ENCODE measurements around the gene IKBKG.
"Not testable (repeated sequence)": the region's sequence is repeated elsewhere in the genome, so short reads cannot be mapped to it uniquely, and the experiment has no call there.

Gene IKBKG

DNA sequence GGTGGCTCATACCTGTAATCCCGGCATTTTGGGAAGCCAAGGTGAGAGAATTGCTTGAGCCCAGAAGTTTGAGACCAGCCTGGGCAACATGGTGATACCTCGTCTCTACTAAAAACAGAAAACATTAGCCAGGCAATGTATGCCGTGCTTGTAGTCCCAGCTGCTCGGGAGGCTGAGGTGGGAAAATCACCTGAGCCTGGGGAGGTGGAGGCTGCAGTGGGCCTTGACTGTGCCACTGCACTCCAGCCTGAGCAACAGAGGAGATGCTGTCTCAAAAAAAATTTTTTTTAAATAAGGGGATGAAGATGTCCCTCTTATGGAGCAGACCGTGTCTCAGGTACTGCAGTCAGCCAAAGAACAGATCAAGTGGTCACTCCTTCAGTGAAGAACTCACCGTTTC, 58.1 kb downstream of the IKBKG start:
- no peak for DNase-seq

DNA sequence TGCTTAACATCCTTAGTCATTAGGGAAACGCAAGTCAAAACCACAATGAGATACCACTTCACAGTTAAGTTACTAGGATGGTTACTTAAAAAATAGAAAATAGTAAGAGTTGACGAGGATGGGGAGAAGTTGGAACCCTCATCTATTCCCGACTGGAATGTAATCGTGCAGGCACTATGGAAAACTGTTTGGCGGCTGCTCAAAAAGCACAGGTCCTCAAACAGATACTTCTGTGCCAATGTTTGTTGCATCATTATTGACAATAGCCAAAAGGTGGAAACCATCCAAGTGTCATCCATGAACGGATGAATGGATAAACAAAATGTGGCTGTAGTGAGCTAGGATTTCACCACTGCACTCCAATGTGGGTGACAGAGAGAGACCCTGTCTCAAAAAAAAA, 60.0 kb downstream of the IKBKG start:
- no peak for DNase-seq

DNA sequence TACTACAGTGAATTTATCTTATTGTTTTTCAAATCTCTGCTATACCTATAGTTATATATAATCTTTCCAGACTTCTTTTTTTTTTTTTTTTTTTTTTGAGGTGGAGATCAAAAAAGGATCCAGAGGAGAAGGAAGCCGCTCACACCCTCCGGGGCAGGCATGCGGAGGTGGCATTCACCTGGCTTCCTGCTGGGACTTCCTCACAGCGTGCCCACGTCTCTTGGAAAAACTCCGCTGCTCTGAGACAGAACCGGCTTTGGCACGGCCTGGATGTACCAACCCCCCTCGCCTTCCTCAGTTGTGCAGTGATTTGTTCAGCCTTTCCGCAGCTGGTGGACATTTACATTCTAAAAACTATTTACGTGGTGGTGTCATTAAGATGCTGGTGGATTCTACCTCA, 60.6 kb downstream of the IKBKG start:
- not testable (repeated sequence) for DNase-seq

DNA sequence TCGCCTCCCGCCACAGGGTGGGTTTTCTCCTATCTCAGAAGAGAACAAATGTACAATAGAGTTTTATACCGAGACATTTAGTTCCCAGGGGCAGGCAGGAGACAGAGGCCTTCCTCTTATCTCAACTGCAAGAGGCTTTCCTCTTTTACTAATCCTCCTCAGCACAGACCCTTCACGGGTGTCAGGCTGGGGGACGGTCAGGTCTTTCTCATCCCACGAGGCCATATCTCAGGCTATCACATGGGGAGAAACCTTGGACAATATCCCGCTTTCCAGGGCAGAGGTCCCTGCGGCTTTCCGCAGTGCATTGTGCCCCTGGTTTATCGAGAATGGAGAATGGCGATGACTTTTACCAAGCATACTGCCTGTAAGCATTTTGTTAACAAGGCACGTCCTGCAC, 61.4 kb downstream of the IKBKG start:
- DNase-seq: not testable (repeated sequence)

DNA sequence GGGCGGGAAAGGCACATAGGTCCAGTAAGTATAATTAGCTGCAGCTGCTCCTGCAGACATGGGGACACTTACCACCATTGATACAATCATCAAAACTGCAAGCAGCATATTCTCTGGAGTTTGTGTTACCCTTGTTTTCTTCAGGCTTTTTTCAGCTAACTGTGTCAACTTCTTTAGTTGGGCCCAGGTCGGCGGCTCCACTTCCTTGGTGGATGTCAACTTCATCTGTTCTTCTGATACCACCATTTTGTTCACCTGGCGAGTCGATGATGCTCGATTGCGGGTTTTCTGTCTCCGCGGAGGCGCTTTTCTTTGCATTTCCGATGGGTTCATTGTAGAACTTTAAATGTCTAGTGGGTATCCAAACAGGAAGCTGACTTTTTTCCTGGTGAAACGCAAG, 63.7 kb downstream of the IKBKG start:
- DNase-seq: not testable (repeated sequence)

DNA sequence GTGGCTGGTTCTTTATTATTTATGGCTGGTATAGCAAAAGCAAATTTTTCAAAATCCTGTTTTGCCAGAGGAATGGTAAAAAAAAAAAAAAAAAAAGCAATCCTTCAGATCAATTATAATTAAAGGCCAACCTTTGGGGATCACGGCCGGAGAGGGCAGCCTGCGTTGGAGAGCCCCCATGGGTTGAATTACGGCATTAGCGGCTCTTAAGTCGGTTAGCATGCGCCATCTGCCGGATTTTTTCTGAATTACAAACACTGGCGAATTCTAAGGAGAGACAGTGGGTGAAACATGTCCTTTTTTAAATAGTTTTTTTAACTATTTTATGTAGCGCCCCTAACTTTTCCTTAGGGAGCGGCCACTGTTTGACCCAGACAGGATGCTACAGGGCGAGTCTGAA, 66.2 kb downstream of the IKBKG start:
- not testable (repeated sequence) for DNase-seq

Data from fibroblast of skin of scalp (primary cell).